Aorta (tissue), 5 donors: ENCODE measurements around the gene CDK19. TPM values are rescaled to one million over a fixed set of nuclear protein-coding genes. Genes with fewer than 3 reads are reported as not detected.
"Not testable (repeated sequence)": the region's sequence is repeated elsewhere in the genome, so short reads cannot be mapped to it uniquely, and the experiment has no call there.

Source experiments
- ATAC-seq: fragments of 200-7000 bp; cut with Tn5 transposase; one replicate; pipeline ENCODE4 v1.9.1; 2022; ENCODE audit warnings: moderate library complexity; ENCODE audit not compliant: low FRiP score
- DNase-seq, 2 donors: peaks; one replicate each; pipeline ENCODE4 v3.0.0-alpha.2; 2020
- H3K27ac ChIP-seq, 2 donors: one replicate each; pipeline ENCODE4 v1.5.1; 2013; ENCODE audit warnings: low read length in 2 of 2, mild to moderate bottlenecking in 2 of 2, moderate library complexity in 2 of 2, control low read depth in 1 of 2, inconsistent platforms in 1 of 2, low read depth in 1 of 2
- H3K27me3 ChIP-seq, 2 donors: one replicate each; pipeline ENCODE4 v1.6.1; 2013; ENCODE audit warnings: control low read depth in 1 of 2, low read length in 1 of 2, mild to moderate bottlenecking in 1 of 2, moderate library complexity in 1 of 2; ENCODE audit not compliant: insufficient read depth in 2 of 2, control insufficient read depth in 1 of 2
- H3K36me3 ChIP-seq, 2 donors: one replicate each; pipeline ENCODE4 v1.6.1; 2013; ENCODE audit warnings: control low read depth in 1 of 2, low read length in 1 of 2, mild to moderate bottlenecking in 1 of 2; ENCODE audit not compliant: insufficient read depth in 2 of 2, control insufficient read depth in 1 of 2
- H3K4me1 ChIP-seq, 2 donors: one replicate each; pipeline ENCODE4 v1.6.1; 2013; ENCODE audit warnings: low read length in 2 of 2, control low read depth in 1 of 2, mild to moderate bottlenecking in 1 of 2, moderate library complexity in 1 of 2; ENCODE audit not compliant: insufficient read depth in 2 of 2, control insufficient read depth in 1 of 2
- H3K4me3 ChIP-seq, 2 donors: one replicate each; pipeline ENCODE4 v1.5.1; 2013; ENCODE audit warnings: low read length in 2 of 2, control low read depth in 1 of 2, mild to moderate bottlenecking in 1 of 2
- H3K9me3 ChIP-seq: one replicate; pipeline ENCODE4 v1.6.1; 2013; ENCODE audit warnings: mild to moderate bottlenecking, low read length; ENCODE audit not compliant: control insufficient read depth
- WGBS, 2 donors: extraction: QIAGEN DNeasy Blood & Tissue Kit; methylation state at CpG; one replicate each; pipeline ENCODE4 v1.1.7; 2013; 5-methylcytosine and 5-hydroxymethylcytosine counted together
- intact Hi-C, 2 donors: fragments of 100-400 bp; cut with DNase I; formaldehyde crosslinking; loops; one replicate each; pipeline versions ENCODE4 v1.14.2 to v1.15.0; 2022
- polyA plus RNA-seq, 2 donors: library from polyadenylated mRNA; stranded (reverse); fragments of 200-250 nt; gene quantifications; one replicate each; pipeline ENCODE4 v1.2.3, GENCODE V29; 2013
- total RNA-seq, 2 donors: library from RNA; stranded (reverse); fragmentation: NEBNext Ultra II Directional; extraction: Animal tissue kit (Norgen Biotek cat#: 25700); gene quantifications; one replicate each; pipeline ENCODE4 v1.2.1, GENCODE V29; 2021
- donor health status: healthy with polysubstance abuse.
- donor health status: Bipolar disorder and iron deficiency.
- donor health status: DM: no; HTN: no; CAD: no.
- donor health status: DM: no; HTN: no; CAD: no.
- donor health status: DM: yes; HTN: yes; CAD: no.

Gene CDK19
- total and polyA plus RNA-seq, 4 donors, result 5.4 to 22.4 (median 12.8) TPM

GRCh38 chr6:110849781-110850180 is 34.5 kb upstream of the CDK19 start:
- intact Hi-C loops, result no loop called here
- no peak overlapping the region for H3K27ac ChIP-seq
- ATAC-seq (no peak), DNase-seq (no peak)
- no peaks in the 10 kb centered on the region for H3K4me1 ChIP-seq
- H3K9me3 ChIP-seq, result no peaks in the 10 kb centered on the region
- 88 to 91% methylated on average over 4 of the region's 4 CpGs for WGBS, 2 donors
- H3K27me3 ChIP-seq, result no peaks in the 10 kb centered on the region
- H3K4me3 ChIP-seq, result no peak overlapping the region
- H3K36me3 ChIP-seq, result no peaks in the 10 kb centered on the region

- intact Hi-C loops, result no loop called here
- WGBS, 2 donors, result 93 to 96% methylated on average over 6 of the region's 6 CpGs
- DNase-seq, result no peak
- no peaks in the 10 kb centered on the region for H3K4me1 ChIP-seq
- H3K27me3 ChIP-seq, result no peaks in the 10 kb centered on the region
- no peak overlapping the region for H3K27ac ChIP-seq
- no peak overlapping the region for H3K4me3 ChIP-seq
- no peaks in the 10 kb centered on the region for H3K36me3 ChIP-seq
- no peaks in the 10 kb centered on the region for H3K9me3 ChIP-seq
- ATAC-seq, result no peak
These were observed 26.0 kb upstream of the CDK19 start for GRCh38 chr6:110841266-110841665.

GRCh38 chr6:110835751-110836150 is 20.5 kb upstream of the CDK19 start:
- H3K36me3 ChIP-seq, H3K27ac ChIP-seq, H3K4me3 ChIP-seq, H3K27me3 ChIP-seq, H3K4me1 ChIP-seq, H3K9me3 ChIP-seq, intact Hi-C loops, ATAC-seq, DNase-seq: not testable (repeated sequence)
- 80 to 86% methylated on average over 5 of the region's 5 CpGs for WGBS, 2 donors

GRCh38 chr6:110833831-110834230 is 18.6 kb upstream of the CDK19 start:
- WGBS, 2 donors, result 86 to 88% methylated on average over 6 of the region's 6 CpGs
- DNase-seq, result no peak
- intact Hi-C loops, result no loop called here

GRCh38 chr6:110831405-110831804 is 16.1 kb upstream of the CDK19 start:
- ATAC-seq, result no peak
- no peaks in the 10 kb centered on the region for H3K9me3 ChIP-seq
- no peaks in the 10 kb centered on the region for H3K27me3 ChIP-seq
- no peaks in the 10 kb centered on the region for H3K4me1 ChIP-seq
- 95% methylated on average over 6 of the region's 6 CpGs for WGBS, 2 donors
- no peak for DNase-seq
- intact Hi-C loops, result no loop called here
- no peak overlapping the region for H3K4me3 ChIP-seq
- no peaks in the 10 kb centered on the region for H3K36me3 ChIP-seq
- H3K27ac ChIP-seq, result no peak overlapping the region

More at GRCh38 chr6:110833831-110834230, 18.6 kb upstream of the CDK19 start:
- Histone ChIP-seq H3K4me3 (no peak overlapping the region), H3K27me3 (no peaks in the 10 kb centered on the region), H3K9me3 (no peaks in the 10 kb centered on the region), H3K4me1 (no peaks in the 10 kb centered on the region), H3K27ac (no peak overlapping the region), H3K36me3 (no peaks in the 10 kb centered on the region)
- no peak for ATAC-seq

GRCh38 chr6:110828396-110828795 is 13.1 kb upstream of the CDK19 start:
- ATAC-seq, result no peak
- WGBS, 2 donors, result 67 to 76% methylated on average over 1 of the region's 1 CpG
- intact Hi-C loops, result no loop called here
- no peaks in the 10 kb centered on the region for H3K27me3 ChIP-seq
- no peak for DNase-seq
- H3K4me1 ChIP-seq, result no peaks in the 10 kb centered on the region
- no peak overlapping the region for H3K27ac ChIP-seq
- no peak overlapping the region for H3K4me3 ChIP-seq
- H3K9me3 ChIP-seq, result no peaks in the 10 kb centered on the region
- no peaks in the 10 kb centered on the region for H3K36me3 ChIP-seq

- no peaks in the 10 kb centered on the region for H3K9me3 ChIP-seq
- peak in 1 of 2 donors; percentile 51 for DNase-seq
- H3K36me3 ChIP-seq, result no peaks in the 10 kb centered on the region
- H3K27me3 ChIP-seq, result no peaks in the 10 kb centered on the region
- H3K4me1 ChIP-seq, result no peaks in the 10 kb centered on the region
- WGBS, 2 donors, result 84 to 87% methylated on average over 9 of the region's 9 CpGs
- peak; percentile 53 for ATAC-seq
- intact Hi-C loops, result no loop called here
- H3K4me3 ChIP-seq, result no peak overlapping the region
- no peak overlapping the region for H3K27ac ChIP-seq
These were observed 11.2 kb upstream of the CDK19 start for GRCh38 chr6:110826236-110827129.

GRCh38 chr6:110823146-110823545 is 7.9 kb upstream of the CDK19 start:
- ATAC-seq (no peak), DNase-seq (no peak)
- Histone ChIP-seq H3K9me3 (no peaks in the 10 kb centered on the region), H3K4me3 (no peak overlapping the region), H3K36me3 (no peaks in the 10 kb centered on the region), H3K4me1 (no peaks in the 10 kb centered on the region), H3K27ac (no peak overlapping the region), H3K27me3 (no peaks in the 10 kb centered on the region)
- WGBS, 2 donors, result 27 to 30% methylated on average over 2 of the region's 2 CpGs
- intact Hi-C loops, result no loop called here

GRCh38 chr6:110822249-110822648 is 7.0 kb upstream of the CDK19 start:
- Histone ChIP-seq H3K27ac (no peak overlapping the region), H3K4me3 (no peak overlapping the region), H3K36me3 (no peaks in the 10 kb centered on the region), H3K27me3 (no peaks in the 10 kb centered on the region), H3K9me3 (no peaks in the 10 kb centered on the region), H3K4me1 (no peaks in the 10 kb centered on the region)
- ATAC-seq (peak; percentile 53), DNase-seq (no peak)
- intact Hi-C loops, result no loop called here
